ENCODE data around the gene NHLRC2. TPM values are rescaled to one million over a fixed set of nuclear protein-coding genes. Genes with fewer than 3 reads are reported as not detected.
A peak's percentile ranks its signal among the peaks of the same experiment; 100 is the strongest.

The NHLRC2 gene
- total RNA-seq, 1 donor from 2014 or later, result 46.3 TPM

GRCh38 chr10:113945687-113946085 lies 91.2 kb downstream of the NHLRC2 start:
- no peaks in the 10 kb centered on the region for H3K27me3 ChIP-seq (ENCODE audit: control insufficient read depth, insufficient read depth, low read length)
- no peaks in the 10 kb centered on the region for H3K36me3 ChIP-seq (ENCODE audit: control insufficient read depth, insufficient read depth, low read length)
- no peak for DNase-seq (ENCODE audit: low read depth)
- no peak for TF ChIP-seq CTCF (IDR thresholded peaks at IDR 0.05; ENCODE audit: insufficient read depth, low read length, poor library complexity, severe bottlenecking)
- no peak overlapping the region for H3K4me3 ChIP-seq (ENCODE audit: low read depth, low read length)

- Histone ChIP-seq H3K36me3 (ENCODE audit: control insufficient read depth, insufficient read depth, low read length) (no peaks in the 10 kb centered on the region), H3K27me3 (ENCODE audit: control insufficient read depth, insufficient read depth, low read length) (no peaks in the 10 kb centered on the region), H3K4me3 (ENCODE audit: low read depth, low read length) (no peak overlapping the region)
- no peak for TF ChIP-seq CTCF (IDR thresholded peaks at IDR 0.05; ENCODE audit: insufficient read depth, low read length, poor library complexity, severe bottlenecking)
- no peak for DNase-seq (ENCODE audit: low read depth)
Observed at GRCh38 chr10:113947184-113948041, 93.0 kb downstream of the NHLRC2 start.

- Histone ChIP-seq H3K36me3 (ENCODE audit: control insufficient read depth, insufficient read depth, low read length) (no peaks in the 10 kb centered on the region), H3K4me3 (ENCODE audit: low read depth, low read length) (no peak overlapping the region), H3K27me3 (ENCODE audit: control insufficient read depth, insufficient read depth, low read length) (no peaks in the 10 kb centered on the region)
- no peak for DNase-seq (ENCODE audit: low read depth)
- TF ChIP-seq CTCF (IDR thresholded peaks at IDR 0.05; ENCODE audit: insufficient read depth, low read length, poor library complexity, severe bottlenecking), result no peak
Observed at GRCh38 chr10:113948048-113948447, 93.6 kb downstream of the NHLRC2 start.

- TF ChIP-seq CTCF (IDR thresholded peaks at IDR 0.05; ENCODE audit: insufficient read depth, low read length, poor library complexity, severe bottlenecking), result no peak
- H3K36me3 ChIP-seq (ENCODE audit: control insufficient read depth, insufficient read depth, low read length), result no peaks in the 10 kb centered on the region
- H3K4me3 ChIP-seq (ENCODE audit: low read depth, low read length), result no peak overlapping the region
- H3K27me3 ChIP-seq (ENCODE audit: control insufficient read depth, insufficient read depth, low read length), result no peaks in the 10 kb centered on the region
- DNase-seq (ENCODE audit: low read depth), result no peak
Observed at GRCh38 chr10:113950268-113950667, 95.8 kb downstream of the NHLRC2 start.

- Histone ChIP-seq H3K27me3 (ENCODE audit: control insufficient read depth, insufficient read depth, low read length) (no peaks in the 10 kb centered on the region), H3K36me3 (ENCODE audit: control insufficient read depth, insufficient read depth, low read length) (no peaks in the 10 kb centered on the region), H3K4me3 (ENCODE audit: low read depth, low read length) (no peak overlapping the region)
- no peak for DNase-seq (ENCODE audit: low read depth)
- TF ChIP-seq CTCF (IDR thresholded peaks at IDR 0.05; ENCODE audit: insufficient read depth, low read length, poor library complexity, severe bottlenecking), result peak; percentile 13
Observed at GRCh38 chr10:113953505-113954272, 99.2 kb downstream of the NHLRC2 start.

All from kidney epithelial cell (primary cell).